Renal cortical epithelial cell (primary cell): Measurements from ENCODE around the gene PSTK. TPM values are rescaled to one million over a fixed set of nuclear protein-coding genes. Genes with fewer than 3 reads are reported as not detected.

Source experiments
- DNase-seq: peaks from one replicate; pipeline ENCODE4 v3.0.0-alpha.2; 2011; ENCODE audit warnings: low read depth
- total RNA-seq: library from RNA; depleted of rRNA; stranded (reverse); fragments of >200 nt; gene quantifications from 2 replicates; pipeline ENCODE4 v1.2.3, GENCODE V29; 2014

PSTK gene
- total RNA-seq, 1 donor from 2014 or later = 6.4 TPM

DNA sequence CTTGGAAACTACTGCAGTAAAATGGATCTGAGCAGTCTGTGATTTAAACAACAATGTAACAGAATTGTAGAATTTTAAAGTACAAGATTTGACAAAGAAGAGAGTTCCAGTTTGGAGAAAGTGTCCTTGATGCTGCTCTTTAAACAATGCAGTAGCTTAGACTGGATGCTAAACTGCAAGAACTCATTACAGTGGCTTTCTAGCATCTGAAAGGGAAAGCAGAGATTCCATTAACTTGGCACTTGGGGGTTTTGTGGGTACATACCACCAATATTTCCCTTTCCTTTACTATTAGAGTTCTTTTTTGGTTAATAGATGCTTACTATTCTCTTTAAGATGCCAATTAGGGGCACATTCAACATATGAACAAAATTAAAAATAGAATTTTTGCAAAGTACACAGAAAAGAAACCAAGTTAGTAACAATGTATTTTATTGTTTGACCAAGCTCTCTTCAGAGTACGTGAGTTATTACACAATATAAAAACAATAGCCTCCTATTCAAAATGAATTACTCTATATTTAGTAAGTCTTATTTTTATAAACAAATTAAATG lies 11.9 kb downstream of the PSTK start:
- DNase-seq = no peak

- no peak for DNase-seq
Observed at GRCh38 chr10:122993797-122994336, 13.7 kb downstream of the PSTK start.

DNA sequence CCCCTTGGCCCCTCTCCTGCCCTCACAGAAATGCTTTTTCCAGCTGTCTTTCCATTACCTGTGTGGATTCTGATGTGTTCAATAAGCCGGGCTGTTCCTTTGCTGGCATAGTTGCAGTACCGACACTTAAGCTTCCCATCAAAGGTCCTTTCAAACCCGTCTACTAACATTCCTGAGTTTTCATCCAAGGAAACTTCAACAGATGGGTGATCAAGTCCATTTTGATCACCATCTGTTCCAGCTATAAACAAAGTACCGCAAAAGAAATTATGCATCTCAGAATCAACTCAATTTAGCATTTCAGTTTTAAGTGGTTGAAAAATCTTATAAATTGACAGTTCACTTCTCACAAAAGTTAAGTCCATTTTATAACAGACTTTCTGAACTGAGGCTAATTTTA lies 15.7 kb downstream of the PSTK start:
- no peak for DNase-seq

DNA sequence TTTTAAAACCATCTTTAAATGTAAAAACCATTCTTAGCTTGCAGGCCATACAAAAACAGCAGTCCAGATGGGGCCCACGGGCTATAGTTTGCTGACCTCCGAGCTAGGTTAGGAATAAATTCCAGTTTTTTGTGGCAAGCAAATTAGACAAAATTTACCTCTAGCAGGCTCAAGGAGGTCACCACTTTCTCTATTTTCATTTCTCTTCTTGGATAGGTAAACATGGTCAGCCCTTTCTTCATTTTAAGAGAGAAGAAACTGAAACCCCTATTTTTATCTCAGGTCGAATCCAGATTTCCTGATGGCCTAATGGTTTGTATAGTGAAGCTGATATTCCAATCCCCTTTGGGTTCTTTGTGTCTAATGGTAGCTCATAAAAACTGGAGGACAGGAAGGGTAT lies 17.7 kb downstream of the PSTK start:
- no peak for DNase-seq

GRCh38 chr10:122998360-122998917 lies 18.2 kb downstream of the PSTK start:
- no peak for DNase-seq

GRCh38 chr10:122998934-122999333 lies 18.7 kb downstream of the PSTK start:
- DNase-seq = no peak

GRCh38 chr10:122999347-122999746 lies 19.1 kb downstream of the PSTK start:
- DNase-seq = peak; percentile 34

- DNase-seq = no peak
Observed at GRCh38 chr10:123000155-123000554, 20.0 kb downstream of the PSTK start.

- no peak for DNase-seq
Observed at GRCh38 chr10:123001370-123001769, 21.2 kb downstream of the PSTK start.

- no peak for DNase-seq
Observed at GRCh38 chr10:123004298-123004697, 24.1 kb downstream of the PSTK start.

DNA sequence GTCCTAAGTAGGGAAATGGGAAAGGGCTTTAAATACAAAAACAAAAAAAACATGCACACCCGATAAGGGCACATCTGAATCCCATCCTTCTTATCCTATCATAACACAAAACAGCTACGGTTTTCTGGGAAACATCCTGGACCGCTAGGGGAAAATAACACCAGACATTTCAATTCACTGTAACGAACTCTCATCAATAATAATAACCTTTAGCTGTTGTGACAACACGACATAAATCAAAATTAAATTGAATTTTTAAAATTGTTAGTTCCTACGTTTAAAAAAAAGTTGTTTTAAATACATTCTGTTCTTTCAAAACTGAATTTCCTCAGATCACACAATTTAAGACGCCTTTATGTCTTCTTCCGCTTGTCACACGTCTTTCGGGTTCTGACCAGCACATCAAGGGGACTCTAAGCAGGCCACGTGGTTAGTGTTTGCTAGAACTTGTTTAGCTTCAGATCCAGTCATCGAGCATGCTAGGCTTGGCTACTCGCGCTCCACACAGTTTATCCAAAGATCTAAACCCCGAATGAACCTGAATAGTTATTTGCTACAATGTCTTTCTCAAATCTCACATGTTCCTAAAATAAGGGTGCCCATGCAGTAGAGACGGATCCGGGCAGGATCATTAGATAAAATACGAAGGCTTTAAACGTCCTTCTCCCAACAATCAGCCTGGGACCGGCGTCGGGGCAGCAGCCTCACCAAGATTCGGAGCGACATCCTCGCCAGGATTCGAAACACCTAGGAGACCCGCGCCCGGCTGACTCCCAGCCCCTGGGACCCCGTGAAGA lies 27.6 kb downstream of the PSTK start:
- DNase-seq = peak; percentile 70

DNA sequence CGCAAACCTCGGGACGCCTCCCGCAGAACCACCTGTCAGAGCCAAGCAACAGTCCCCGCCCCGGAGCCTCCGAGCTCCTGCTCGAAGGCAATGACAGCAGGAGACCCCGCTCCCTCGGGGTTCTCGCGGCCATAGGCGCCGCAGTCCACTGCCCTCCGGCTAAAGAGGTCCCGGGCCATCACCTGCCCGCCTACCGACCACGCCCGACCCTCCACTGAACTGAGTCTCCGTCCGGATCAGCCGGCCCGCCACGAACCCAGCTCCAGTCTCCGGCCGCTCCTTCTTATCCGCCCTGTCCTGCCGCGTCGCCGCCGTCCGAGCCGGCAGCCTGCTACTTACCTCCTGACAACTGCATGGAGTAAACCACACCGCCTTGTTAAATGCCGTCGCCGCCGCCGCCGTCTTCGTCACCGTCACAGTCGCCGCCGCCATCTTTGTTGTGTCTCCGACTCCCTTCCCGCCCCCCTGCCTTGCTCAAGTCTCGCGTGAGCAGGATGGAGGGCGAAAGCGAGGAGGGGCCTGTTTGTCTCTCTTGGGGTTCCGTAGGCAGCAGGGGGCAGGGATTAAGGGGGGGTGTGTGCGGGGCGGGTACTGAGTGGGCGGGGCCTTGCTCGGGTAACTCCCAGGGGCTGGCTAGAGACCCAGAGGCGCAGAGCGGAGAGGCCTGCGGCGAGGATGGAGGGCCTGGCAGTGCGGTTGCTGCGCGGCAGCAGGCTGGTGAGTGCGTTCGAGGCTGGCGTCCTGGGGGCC lies 28.3 kb downstream of the PSTK start, which contains the start of the genes ACADSB and IKZF5:
Gene ACADSB (plus strand): TSS at position 652 of the 750 bp plus-strand sequence. CDS start 24 bp downstream, at position 676.
Gene IKZF5 (minus strand): TSS at position 441 of the 750 bp plus-strand sequence. CDS start 10,170 bp downstream, outside the sequence.
- peak; percentile 91 for DNase-seq

- DNase-seq = no peak
Observed at GRCh38 chr10:123009105-123009820, 29.1 kb downstream of the PSTK start.

DNA sequence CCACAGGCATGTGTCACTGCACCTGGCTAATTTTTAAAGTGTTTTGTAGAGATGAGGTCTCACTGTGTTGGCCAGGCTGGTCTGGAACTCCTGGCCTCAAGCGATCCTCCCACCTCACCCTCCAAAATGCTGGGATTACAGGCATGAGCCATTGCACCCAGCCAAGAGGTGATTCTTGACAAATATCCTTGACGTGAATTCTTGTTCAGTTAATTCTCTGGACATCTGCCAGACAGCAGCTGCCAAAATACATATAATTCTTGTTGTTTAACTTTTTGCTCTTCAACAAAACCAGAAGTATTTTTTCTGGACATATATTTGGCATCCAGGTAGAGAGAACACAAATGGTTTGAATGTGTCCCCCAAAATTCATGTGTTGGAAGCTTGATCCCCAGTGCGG lies 31.8 kb downstream of the PSTK start:
- DNase-seq = no peak

- peak; percentile 85 for DNase-seq
Observed at GRCh38 chr10:123013456-123014419, 33.5 kb downstream of the PSTK start.

GRCh38 chr10:123014772-123015171 lies 34.6 kb downstream of the PSTK start:
- no peak for DNase-seq

- DNase-seq = no peak
Observed at GRCh38 chr10:123016228-123016627, 36.0 kb downstream of the PSTK start.

- no peak for DNase-seq
Observed at GRCh38 chr10:123017421-123018165, 37.4 kb downstream of the PSTK start.

DNA sequence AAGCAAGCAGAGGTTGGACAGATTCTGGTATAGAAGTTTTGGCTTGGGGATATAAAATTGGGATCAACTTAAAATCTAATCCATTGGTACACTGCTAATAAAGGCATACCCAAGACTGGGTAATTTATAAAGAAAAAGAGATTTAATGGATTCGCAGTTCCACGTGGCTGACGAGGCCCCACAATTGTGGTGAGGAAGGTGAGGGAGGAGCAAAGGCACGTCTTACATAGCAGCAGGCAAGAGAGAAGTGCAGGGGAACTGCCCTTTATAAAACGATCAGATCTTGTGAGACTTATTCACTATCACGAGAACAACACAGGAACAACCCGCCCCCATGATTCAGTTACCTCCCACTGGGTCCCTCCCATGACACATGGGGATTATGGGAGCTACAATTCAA lies 38.3 kb downstream of the PSTK start:
- DNase-seq = no peak
